Body of pancreas (tissue), 4 donors: ENCODE data around the gene ALKBH2. TPM values are rescaled to one million over a fixed set of nuclear protein-coding genes. Genes with fewer than 3 reads are reported as not detected.
A peak's percentile ranks its signal among the peaks of the same experiment; 100 is the strongest.

ENCODE experiments used
- ATAC-seq: fragments of 150-250 bp; one replicate; pipeline ENCODE4 v1.9.1; 2016
- DNase-seq, 4 donors: peaks; one replicate each; pipeline ENCODE4 v3.0.0-alpha.2; 2019
- H3K27ac ChIP-seq, 4 donors: fragments of 200-600 bp; sonication (generic); 1 replicate in 3 of 4; 2 replicates in 1 of 4; pipeline versions ENCODE4 v1.5.1 to v1.6.1; 2016 to 2019; ENCODE audit warnings: mild to moderate bottlenecking in 1 of 4, mixed read lengths in 1 of 4, moderate library complexity in 1 of 4
- H3K27me3 ChIP-seq, 2 donors: fragments of 200-600 bp; sonication (generic); one replicate each; pipeline ENCODE4 v1.6.0; 2016; ENCODE audit warnings: mild to moderate bottlenecking in 1 of 2
- H3K36me3 ChIP-seq, 2 donors: fragments of 200-600 bp; sonication (generic); replicated peaks in 1 of 2; 2 replicates each; pipeline ENCODE4 v1.5.1; 2016; ENCODE audit warnings: low read depth in 2 of 2; ENCODE audit not compliant: insufficient read depth in 1 of 2
- H3K4me1 ChIP-seq: fragments of 200-600 bp; sonication (generic); one replicate; pipeline ENCODE4 v1.6.0; 2016
- H3K4me3 ChIP-seq, 2 donors: fragments of 200-600 bp; sonication (generic); 1 replicate in 1 of 2; 2 replicates in 1 of 2; pipeline ENCODE4 v1.5.1; 2016 to 2019
- H3K9me3 ChIP-seq, 3 donors: fragments of 200-600 bp; sonication (generic); 1 replicate in 2 of 3; 2 replicates in 1 of 3; pipeline ENCODE4 v1.5.1; 2016
- CTCF ChIP-seq, 7 experiments: fragments of 450-650 bp in 4 of 7; fragments of 200-600 bp in 3 of 7; sonication (generic) in 3 of 7; IDR thresholded peaks; one replicate each; pipeline ENCODE4 v1.5.1; 2016 to 2019; ENCODE audit warnings: antibody characterized with exemption in 7 of 7
- POLR2A ChIP-seq, 3 donors: fragments of 450-650 bp; IDR thresholded peaks; one replicate each; pipeline ENCODE4 v1.6.1; 2016; ENCODE audit warnings: antibody characterized with exemption in 3 of 3, mild to moderate bottlenecking in 2 of 3
- WGBS, 2 donors: methylation state at CpG; one replicate each; pipeline ENCODE4 v1.1.5; 2017; 5-methylcytosine and 5-hydroxymethylcytosine counted together
- intact Hi-C: fragments of 100-400 bp; cut with DNase I; formaldehyde crosslinking; loops from one replicate; pipeline ENCODE4 v1.15.1; 2023
- total RNA-seq, 2 donors: library from RNA; depleted of rRNA; stranded (reverse); fragments of >200 nt; gene quantifications; one replicate each; pipeline ENCODE4 v1.1.0, GENCODE V29; 2016

The ALKBH2 gene
- total RNA-seq, 2 donors from 2014 or later, result 7.3 to 16.1 TPM

GRCh38 chr12:109088818-109089217 lies 4.5 kb downstream of the ALKBH2 start:
- 80 to 89% methylated on average over 6 of the region's 6 CpGs for WGBS, 2 donors
- ATAC-seq (no peak), DNase-seq (no peak)
- no peak for TF ChIP-seq POLR2A (IDR thresholded peaks at IDR 0.05)
- TF ChIP-seq CTCF (IDR thresholded peaks at IDR 0.05), result no peak
- intact Hi-C loops, result loop anchor here (10.0 kb wide), 1 partner anchor 134 kb away; no protein-coding TSS in a partner anchor
- Histone ChIP-seq H3K27me3 (no peaks in the 10 kb centered on the region), H3K9me3 (no peaks in the 10 kb centered on the region), H3K4me1 (peaks cover 52% of the 10 kb centered on the region), H3K36me3 (peaks cover 0 to 4% of the 10 kb centered on the region in 2 donors), H3K4me3 (no peak overlapping the region), H3K27ac (no peak overlapping the region)

GRCh38 chr12:109087250-109087649 lies 6.0 kb downstream of the ALKBH2 start:
- H3K9me3 ChIP-seq, result no peaks in the 10 kb centered on the region
- DNase-seq (peak; percentile 44 to 65 (median 55)), ATAC-seq (peak; percentile 80)
- peak overlapping the region in 2 of 4 donors; percentile 43 to 56 for H3K27ac ChIP-seq
- no peaks in the 10 kb centered on the region for H3K27me3 ChIP-seq
- H3K36me3 ChIP-seq, result peaks cover 0 to 14% of the 10 kb centered on the region in 2 donors
- WGBS, 2 donors, result 14 to 23% methylated on average over 5 of the region's 5 CpGs
- TF ChIP-seq CTCF (IDR thresholded peaks at IDR 0.05) (no peak), POLR2A (IDR thresholded peaks at IDR 0.05) (no peak)
- no peak overlapping the region for H3K4me3 ChIP-seq
- peaks cover 37% of the 10 kb centered on the region for H3K4me1 ChIP-seq
- intact Hi-C loops, result loop anchor here (10.0 kb wide), 1 partner anchor 132 kb away; no protein-coding TSS in a partner anchor

GRCh38 chr12:109085590-109085989 lies 7.7 kb downstream of the ALKBH2 start:
- 96% methylated on average over 10 to 11 of the region's 11 CpGs for WGBS, 2 donors
- ATAC-seq (no peak), DNase-seq (no peak)
- no peaks in the 10 kb centered on the region for H3K27me3 ChIP-seq
- intact Hi-C loops, result loop anchor here (10.0 kb wide), 1 partner anchor 131 kb away; no protein-coding TSS in a partner anchor
- H3K4me3 ChIP-seq, result no peak overlapping the region
- peaks cover 27% of the 10 kb centered on the region for H3K4me1 ChIP-seq
- peaks cover 0 to 26% of the 10 kb centered on the region in 2 donors for H3K36me3 ChIP-seq
- TF ChIP-seq POLR2A (IDR thresholded peaks at IDR 0.05) (no peak), CTCF (IDR thresholded peaks at IDR 0.05) (no peak)
- H3K9me3 ChIP-seq, result no peaks in the 10 kb centered on the region
- no peak overlapping the region for H3K27ac ChIP-seq

GRCh38 chr12:109084425-109084824 lies 8.8 kb downstream of the ALKBH2 start:
- Histone ChIP-seq H3K4me3 (no peak overlapping the region), H3K4me1 (peaks cover 27% of the 10 kb centered on the region), H3K36me3 (peaks cover 0 to 26% of the 10 kb centered on the region in 2 donors), H3K9me3 (no peaks in the 10 kb centered on the region), H3K27me3 (no peaks in the 10 kb centered on the region), H3K27ac (peak overlapping the region in 1 of 4 donors; percentile 17)
- ATAC-seq (peak; percentile 71), DNase-seq (no peak)
- intact Hi-C loops, result loop anchor here (10.0 kb wide), 1 partner anchor 130 kb away; no protein-coding TSS in a partner anchor
- 17 to 43% methylated on average over 2 of the region's 2 CpGs for WGBS, 2 donors
- TF ChIP-seq CTCF (IDR thresholded peaks at IDR 0.05) (no peak), POLR2A (IDR thresholded peaks at IDR 0.05) (no peak)

DNA sequence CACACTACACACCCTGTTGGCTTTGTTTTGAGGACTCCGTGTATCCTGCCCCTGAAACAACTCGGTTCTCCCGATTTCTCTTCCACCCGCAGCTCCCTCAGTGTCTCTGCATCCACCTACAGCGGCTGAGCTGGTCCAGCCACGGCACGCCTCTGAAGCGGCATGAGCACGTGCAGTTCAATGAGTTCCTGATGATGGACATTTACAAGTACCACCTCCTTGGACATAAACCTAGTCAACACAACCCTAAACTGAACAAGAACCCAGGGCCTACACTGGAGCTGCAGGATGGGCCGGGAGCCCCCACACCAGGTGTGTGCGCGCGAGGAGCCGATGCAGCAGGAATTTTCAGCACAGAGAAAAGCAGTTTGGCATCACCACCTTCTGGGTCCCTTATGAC lies 10.5 kb downstream of the ALKBH2 start:
- Histone ChIP-seq H3K4me1 (peaks cover 23% of the 10 kb centered on the region), H3K27me3 (no peaks in the 10 kb centered on the region), H3K4me3 (no peak overlapping the region), H3K9me3 (no peaks in the 10 kb centered on the region), H3K36me3 (peaks cover 0 to 24% of the 10 kb centered on the region in 2 donors), H3K27ac (no peak overlapping the region)
- 93 to 94% methylated on average over 12 to 14 of the region's 14 CpGs for WGBS, 2 donors
- no peak for ATAC-seq
- intact Hi-C loops, result loop anchor here (10.0 kb wide), 1 partner anchor 128 kb away; no protein-coding TSS in a partner anchor
- TF ChIP-seq CTCF (IDR thresholded peaks at IDR 0.05), result no peak
- TF ChIP-seq POLR2A (IDR thresholded peaks at IDR 0.05), result no peak
- no peak for DNase-seq
